Measurements from ENCODE around the gene PXT1. TPM values are rescaled to one million over a fixed set of nuclear protein-coding genes. Genes with fewer than 3 reads are reported as not detected.
"Not testable (repeated sequence)": the region's sequence is repeated elsewhere in the genome, so short reads cannot be mapped to it uniquely, and the experiment has no call there.

PXT1 gene
- polyA plus RNA-seq, 1 donor from 2014 or later: 0.24 TPM

GRCh38 chr6:36413489-36414480 is 28.9 kb downstream of the PXT1 start:
- Histone ChIP-seq H4K20me1 (ENCODE audit: insufficient read depth) (no peaks in the 10 kb centered on the region), H3K27ac (ENCODE audit: low read length) (no peak overlapping the region), H3K9me2 (ENCODE audit: insufficient read depth, low read length) (no peaks in the 10 kb centered on the region), H3K27me3 (ENCODE audit: insufficient read depth, low read depth, low read length) (no peaks in the 10 kb centered on the region), H3K4me3 (ENCODE audit: low read length) (no peak overlapping the region), H3F3A (ENCODE audit: insufficient read depth, low read length, poor library complexity, severe bottlenecking) (no peaks in the 10 kb centered on the region), H3K36me3 (ENCODE audit: insufficient read depth, low read length) (no peaks in the 10 kb centered on the region), H3K9me3 (ENCODE audit: low read length) (no peaks in the 10 kb centered on the region), H3K9ac (ENCODE audit: low read length) (no peak overlapping the region), H3K79me2 (replicated peaks; ENCODE audit: insufficient read depth, low read length) (no peaks in the 10 kb centered on the region), H3K4me2 (ENCODE audit: low read length) (no peak overlapping the region), H2AFZ (ENCODE audit: low read depth, low read length) (no peak overlapping the region)
- no peak for TF ChIP-seq TAF1 (IDR thresholded peaks at IDR 0.05; ENCODE audit: low read depth)
- no peak for TF ChIP-seq POLR2AphosphoS5 (IDR thresholded peaks at IDR 0.05)
- no peak for TF ChIP-seq REST (IDR thresholded peaks at IDR 0.05; ENCODE audit: borderline replicate concordance)
- TF ChIP-seq EZH2 (IDR thresholded peaks at IDR 0.05; ENCODE audit: borderline replicate concordance, insufficient read depth, low read length, poor library complexity, severe bottlenecking): no peak
- TF ChIP-seq MXI1 (conservative IDR thresholded peaks at IDR 0.05; ENCODE audit: poor library complexity, severe bottlenecking): no peak
- no peak for TF ChIP-seq SMC3 (conservative IDR thresholded peaks at IDR 0.05; ENCODE audit: poor library complexity)
- TF ChIP-seq RAD21 (conservative IDR thresholded peaks at IDR 0.05): no peak
- TF ChIP-seq EP300 (conservative IDR thresholded peaks at IDR 0.05; ENCODE audit: poor library complexity, severe bottlenecking): no peak
- no peak for TF ChIP-seq CTCF (IDR thresholded peaks at IDR 0.05; ENCODE audit: poor library complexity, severe bottlenecking)

GRCh38 chr6:36409718-36410117 is 32.9 kb downstream of the PXT1 start:
- H3K9ac ChIP-seq (ENCODE audit: low read length); H3K27me3 ChIP-seq (ENCODE audit: insufficient read depth, low read depth, low read length); H3K27ac ChIP-seq (ENCODE audit: low read length); H3K9me3 ChIP-seq (ENCODE audit: low read length); H3K79me2 ChIP-seq (replicated peaks; ENCODE audit: insufficient read depth, low read length); H4K20me1 ChIP-seq (ENCODE audit: insufficient read depth); H3K4me3 ChIP-seq (ENCODE audit: low read length); H3K36me3 ChIP-seq (ENCODE audit: insufficient read depth, low read length); H3K9me2 ChIP-seq (ENCODE audit: insufficient read depth, low read length); H3K4me2 ChIP-seq (ENCODE audit: low read length); H3F3A ChIP-seq (ENCODE audit: insufficient read depth, low read length, poor library complexity, severe bottlenecking); H2AFZ ChIP-seq (ENCODE audit: low read depth, low read length): not testable (repeated sequence)
